RWPE2 (cell line): ENCODE data around the gene FLT1.

Source experiments
- ATAC-seq: fragments of 200-7000 bp; cut with Tn5 transposase; 3 replicates; pipeline ENCODE4 v1.9.1; 2021; ENCODE audit warnings: low read depth
- DNase-seq: peaks from one replicate; pipeline ENCODE4 v3.0.0-alpha.2; 2020; ENCODE audit warnings: low spot score
- H3K27ac ChIP-seq: fragments of 450-650 bp; 2 replicates; pipeline ENCODE4 v1.5.1; 2017; ENCODE audit warnings: mild to moderate bottlenecking; ENCODE audit not compliant: poor library complexity, severe bottlenecking
- H3K27me3 ChIP-seq: fragments of 250-450 bp; sonication (Bioruptor Pico); 2 replicates; pipeline ENCODE4 v1.5.1; 2021; ENCODE audit warnings: mild to moderate bottlenecking, moderate library complexity; ENCODE audit not compliant: insufficient read depth, poor library complexity, severe bottlenecking
- H3K36me3 ChIP-seq: fragments of 250-450 bp; sonication (Bioruptor Pico); 2 replicates; pipeline ENCODE4 v1.5.1; 2020; ENCODE audit warnings: low read depth, mild to moderate bottlenecking, moderate library complexity
- H3K4me1 ChIP-seq: fragments of 250-450 bp; sonication (Bioruptor Pico); 2 replicates; pipeline ENCODE4 v1.5.1; 2021; ENCODE audit warnings: mild to moderate bottlenecking, moderate library complexity; ENCODE audit not compliant: insufficient read depth, poor library complexity, severe bottlenecking
- H3K4me3 ChIP-seq: fragments of 250-450 bp; sonication (Bioruptor Pico); 2 replicates; pipeline ENCODE4 v1.5.1; 2021; ENCODE audit warnings: mild to moderate bottlenecking, moderate library complexity; ENCODE audit not compliant: severe bottlenecking
- H3K9me3 ChIP-seq: fragments of 250-450 bp; sonication (Bioruptor Pico); 2 replicates; pipeline ENCODE4 v1.5.1; 2021; ENCODE audit warnings: mild to moderate bottlenecking, moderate library complexity; ENCODE audit not compliant: severe bottlenecking
- CTCF ChIP-seq: fragments of 450-650 bp; IDR thresholded peaks from one replicate; pipeline ENCODE4 v1.5.1; 2017; ENCODE audit warnings: mild to moderate bottlenecking, moderate library complexity; ENCODE audit not compliant: poor library complexity, severe bottlenecking

The FLT1 gene

DNA sequence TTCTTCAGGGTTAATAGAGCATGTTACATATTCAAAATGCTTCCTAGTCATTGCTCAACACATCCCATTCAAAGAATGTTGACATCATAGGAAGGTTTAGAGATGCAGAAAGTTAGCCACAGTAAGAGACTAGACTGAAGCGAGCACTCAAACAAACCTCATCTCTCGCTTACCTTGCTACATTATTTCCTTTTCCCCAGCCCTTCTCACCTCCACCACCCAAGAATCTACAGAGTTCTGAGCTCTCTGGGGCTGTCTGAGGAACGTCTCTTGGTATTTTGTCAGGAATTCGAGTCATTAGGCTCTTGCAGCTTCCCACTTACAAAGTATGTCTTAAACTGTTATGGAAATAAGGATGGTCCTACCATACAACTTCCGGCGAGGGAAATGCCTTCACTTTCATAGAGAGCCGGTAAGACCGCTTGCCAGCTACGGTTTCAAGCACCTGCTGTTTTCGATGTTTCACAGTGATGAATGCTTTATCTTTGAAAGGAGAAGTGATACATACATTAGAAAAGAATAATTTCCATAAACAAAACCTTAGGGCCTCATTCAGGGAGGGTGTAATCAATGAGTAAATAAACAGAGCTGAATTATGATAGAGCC is 65.1 kb downstream of the FLT1 start:
- Histone ChIP-seq H3K36me3 (no peaks in the 10 kb centered on the region), H3K27me3 (peaks cover 11% of the 10 kb centered on the region), H3K27ac (no peak overlapping the region), H3K4me3 (no peak overlapping the region), H3K4me1 (no peaks in the 10 kb centered on the region), H3K9me3 (no peaks in the 10 kb centered on the region)
- no peak for ATAC-seq
- no peak for TF ChIP-seq CTCF
- DNase-seq = no peak

GRCh38 chr13:28429096-28429495 is 65.8 kb downstream of the FLT1 start:
- Histone ChIP-seq H3K27ac (no peak overlapping the region), H3K4me3 (no peak overlapping the region), H3K4me1 (no peaks in the 10 kb centered on the region), H3K9me3 (no peaks in the 10 kb centered on the region), H3K36me3 (no peaks in the 10 kb centered on the region), H3K27me3 (peaks cover 11% of the 10 kb centered on the region)
- DNase-seq (no peak), ATAC-seq (no peak)
- no peak for TF ChIP-seq CTCF

GRCh38 chr13:28426381-28426780 is 68.5 kb downstream of the FLT1 start:
- no peaks in the 10 kb centered on the region for H3K36me3 ChIP-seq
- no peak overlapping the region for H3K4me3 ChIP-seq
- ATAC-seq (no peak), DNase-seq (no peak)
- H3K9me3 ChIP-seq = no peaks in the 10 kb centered on the region
- H3K27me3 ChIP-seq = peaks cover 19% of the 10 kb centered on the region
- no peaks in the 10 kb centered on the region for H3K4me1 ChIP-seq
- TF ChIP-seq CTCF = no peak
- H3K27ac ChIP-seq = no peak overlapping the region

- Histone ChIP-seq H3K4me1 (no peaks in the 10 kb centered on the region), H3K36me3 (no peaks in the 10 kb centered on the region), H3K27me3 (peaks cover 14% of the 10 kb centered on the region), H3K4me3 (no peak overlapping the region), H3K27ac (no peak overlapping the region), H3K9me3 (no peaks in the 10 kb centered on the region)
- DNase-seq = no peak
- no peak for ATAC-seq
- TF ChIP-seq CTCF = no peak
These were observed 69.1 kb downstream of the FLT1 start for GRCh38 chr13:28425793-28426192.

DNA sequence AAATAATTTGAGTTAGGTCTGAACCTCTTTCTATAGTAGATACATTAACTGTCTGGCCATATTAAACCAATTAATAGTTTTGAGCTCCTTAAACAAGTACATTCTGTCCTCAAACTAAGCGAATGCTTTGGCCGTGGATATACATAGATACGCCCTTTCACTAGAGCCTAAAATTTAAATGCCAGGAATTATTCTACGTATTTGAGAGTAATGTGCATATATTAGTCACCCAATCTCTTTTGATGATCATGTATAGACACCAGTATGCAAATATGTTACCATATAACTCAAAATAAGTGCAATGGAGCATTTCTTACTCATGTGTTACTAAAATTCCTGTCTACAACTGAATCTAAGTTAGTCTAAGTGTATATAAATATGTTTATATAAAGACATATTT is 70.4 kb downstream of the FLT1 start:
- H3K27me3 ChIP-seq = peaks cover 8% of the 10 kb centered on the region
- no peaks in the 10 kb centered on the region for H3K36me3 ChIP-seq
- H3K4me1 ChIP-seq = no peaks in the 10 kb centered on the region
- no peak overlapping the region for H3K27ac ChIP-seq
- H3K4me3 ChIP-seq = no peak overlapping the region
- ATAC-seq (no peak), DNase-seq (no peak)
- no peak for TF ChIP-seq CTCF
- H3K9me3 ChIP-seq = no peaks in the 10 kb centered on the region
